NCI-H2029 (cell line): ENCODE results near the gene C1QC.
"Not testable (repeated sequence)": the region's sequence is repeated elsewhere in the genome, so short reads cannot be mapped to it uniquely, and the experiment has no call there.

Source experiments
- DNase-seq: peaks from one replicate; lab custom pipeline; 2025; lab: John Stamatoyannopoulos, UW

C1QC gene

GRCh38 chr1:22650089-22650693 lies 6.8 kb downstream of the C1QC start:
- DNase-seq, result no peak

- no peak for DNase-seq
Measured at GRCh38 chr1:22651941-22652856, 8.8 kb downstream of the C1QC start.

GRCh38 chr1:22652881-22653316 lies 9.5 kb downstream of the C1QC start, which contains the start of gene C1QB:
Gene C1QB (plus strand): TSS chr1:22653236. CDS start chr1:22659463, 6,227 bp downstream.
- no peak for DNase-seq

GRCh38 chr1:22654692-22655091 lies 11.3 kb downstream of the C1QC start:
- DNase-seq, result no peak

- DNase-seq, result no peak
Measured at GRCh38 chr1:22658385-22659163, 15.1 kb downstream of the C1QC start.

GRCh38 chr1:22660716-22661241 lies 17.3 kb downstream of the C1QC start:
- DNase-seq, result no peak

- no peak for DNase-seq
Measured at GRCh38 chr1:22661880-22662279, 18.4 kb downstream of the C1QC start.

- no peak for DNase-seq
Measured at GRCh38 chr1:22662318-22662717, 18.9 kb downstream of the C1QC start.

GRCh38 chr1:22662986-22663408 lies 19.6 kb downstream of the C1QC start:
- no peak for DNase-seq

- DNase-seq, result no peak
Measured at GRCh38 chr1:22665752-22666151, 22.3 kb downstream of the C1QC start.

GRCh38 chr1:22666412-22666811 lies 23.0 kb downstream of the C1QC start:
- DNase-seq, result no peak

GRCh38 chr1:22668840-22669239 lies 25.4 kb downstream of the C1QC start:
- DNase-seq, result not testable (repeated sequence)

- DNase-seq, result no peak
Measured at GRCh38 chr1:22670352-22670975, 27.0 kb downstream of the C1QC start.

- no peak for DNase-seq
Measured at GRCh38 chr1:22671999-22672398, 28.6 kb downstream of the C1QC start.

- no peak for DNase-seq
Measured at GRCh38 chr1:22673486-22674409, 30.3 kb downstream of the C1QC start.

GRCh38 chr1:22674410-22674749 lies 30.9 kb downstream of the C1QC start:
- no peak for DNase-seq

GRCh38 chr1:22676151-22676550 lies 32.7 kb downstream of the C1QC start:
- DNase-seq, result not testable (repeated sequence)

GRCh38 chr1:22676916-22677583 lies 33.6 kb downstream of the C1QC start:
- DNase-seq, result no peak

- no peak for DNase-seq
Measured at GRCh38 chr1:22677931-22678896, 34.8 kb downstream of the C1QC start.
